HepG2 (cell line): ENCODE data around the gene ARID1A. TPM values are rescaled to one million over a fixed set of nuclear protein-coding genes. Genes with fewer than 3 reads are reported as not detected.

Source experiments
- BRD4 ChIP-seq: sonication (generic); formaldehyde crosslinking; IDR thresholded peaks from 2 replicates; pipeline ENCODE4 v1.4.0; 2020; ENCODE audit warnings: missing genetic modification reagents
- GTF2F1 ChIP-seq: fragments of 150-350 bp; IDR thresholded peaks from 2 replicates; pipeline ENCODE4 v1.6.1; 2014; ENCODE audit warnings: low read length
- IRX3 ChIP-seq: sonication (generic); formaldehyde crosslinking; IDR thresholded peaks from 2 replicates; pipeline ENCODE4 v1.8.1; 2023; ENCODE audit warnings: mild to moderate bottlenecking, low read depth, missing genetic modification reagents, borderline replicate concordance
- MAFF ChIP-seq: IDR thresholded peaks from 2 replicates; pipeline ENCODE4 v1.6.1; 2011; ENCODE audit warnings: low read depth, low read length, improper control_type of control experiment
- MBD4 ChIP-seq: IDR thresholded peaks from 2 replicates; pipeline ENCODE4 v1.6.1; 2012; ENCODE audit warnings: low read length, inconsistent platforms, borderline replicate concordance
- NR1H2 ChIP-seq: sonication (generic); formaldehyde crosslinking; IDR thresholded peaks from 2 replicates; pipeline ENCODE4 v1.8.1; 2022; ENCODE audit warnings: low read depth, missing genetic modification reagents, borderline replicate concordance
- PHF8 ChIP-seq: sonication (generic); formaldehyde crosslinking; IDR thresholded peaks from 2 replicates; pipeline ENCODE4 v1.5.0; 2020; ENCODE audit warnings: missing genetic modification reagents
- PRDM15 ChIP-seq: sonication (generic); formaldehyde crosslinking; IDR thresholded peaks from 2 replicates; pipeline ENCODE4 v1.4.0; 2020; ENCODE audit warnings: missing genetic modification reagents
- PRMT3 ChIP-seq: sonication (generic); formaldehyde crosslinking; IDR thresholded peaks from 2 replicates; pipeline ENCODE4 v1.8.1; 2022; ENCODE audit warnings: low read depth, mild to moderate bottlenecking, moderate library complexity, missing genetic modification reagents, borderline replicate concordance
- RFXANK ChIP-seq: IDR thresholded peaks from 2 replicates; pipeline ENCODE4 v1.6.1; 2016
- SIN3A ChIP-seq: IDR thresholded peaks from 2 replicates; pipeline ENCODE4 v1.6.1; 2011; ENCODE audit warnings: low read depth, mild to moderate bottlenecking, control low read depth, low read length, borderline replicate concordance
- SMAD3 ChIP-seq: sonication (generic); formaldehyde crosslinking; IDR thresholded peaks from 2 replicates; pipeline ENCODE4 v1.4.0; 2020; ENCODE audit warnings: missing genetic modification reagents
- SMYD3 ChIP-seq: sonication (generic); formaldehyde crosslinking; IDR thresholded peaks from 2 replicates; pipeline ENCODE4 v1.8.1; 2023; ENCODE audit warnings: mild to moderate bottlenecking, missing genetic modification reagents
- SOX6 ChIP-seq, 2 experiments: fragments of 450-650 bp in 1 of 2; sonication (generic) in 1 of 2; formaldehyde crosslinking in 1 of 2; IDR thresholded peaks; 2 replicates each; pipeline versions ENCODE4 v1.4.0 to v1.6.1; 2017 to 2020; ENCODE audit warnings: antibody characterized with exemption in 1 of 2, mild to moderate bottlenecking in 1 of 2, missing genetic modification reagents in 1 of 2
- TCF7 ChIP-seq: sonication (generic); IDR thresholded peaks from 2 replicates; pipeline ENCODE4 v1.6.1; 2016; ENCODE audit warnings: antibody characterized with exemption, low read depth
- ZBTB2 ChIP-seq: sonication (generic); formaldehyde crosslinking; IDR thresholded peaks from 2 replicates; pipeline ENCODE4 v1.8.0; 2022; ENCODE audit warnings: low read depth, missing genetic modification reagents
- ZFP82 ChIP-seq: sonication (generic); formaldehyde crosslinking; IDR thresholded peaks from 2 replicates; pipeline ENCODE4 v1.5.1; 2020; ENCODE audit warnings: mild to moderate bottlenecking, missing genetic modification reagents, borderline replicate concordance
- ZNF143 ChIP-seq: sonication (generic); formaldehyde crosslinking; IDR thresholded peaks from 2 replicates; pipeline ENCODE4 v1.4.0; 2020; ENCODE audit warnings: missing genetic modification reagents
- ZNF335 ChIP-seq: sonication (generic); formaldehyde crosslinking; IDR thresholded peaks from 2 replicates; pipeline ENCODE4 v1.4.0; 2020; ENCODE audit warnings: missing genetic modification reagents
- ZNF430 ChIP-seq: sonication (generic); formaldehyde crosslinking; IDR thresholded peaks from 2 replicates; pipeline ENCODE4 v1.9.0; 2021; ENCODE audit warnings: mild to moderate bottlenecking, missing genetic modification reagents
- ZNF607 ChIP-seq: sonication (generic); formaldehyde crosslinking; IDR thresholded peaks from 2 replicates; pipeline ENCODE4 v1.5.1; 2020; ENCODE audit warnings: missing genetic modification reagents, mild to moderate bottlenecking, borderline replicate concordance
- ZNF619 ChIP-seq: sonication (generic); formaldehyde crosslinking; IDR thresholded peaks from 2 replicates; pipeline ENCODE4 v1.4.0; 2020; ENCODE audit warnings: mild to moderate bottlenecking, missing genetic modification reagents
- ZNF639 ChIP-seq: conservative IDR thresholded peaks from 2 replicates; pipeline ENCODE4 v1.6.1; 2018; ENCODE audit warnings: missing genetic modification reagents
- ZNF839 ChIP-seq: sonication (generic); formaldehyde crosslinking; IDR thresholded peaks from 2 replicates; pipeline ENCODE4 v1.4.0; 2020; ENCODE audit warnings: missing genetic modification reagents, mild to moderate bottlenecking, borderline replicate concordance
- ZZZ3 ChIP-seq: sonication (generic); formaldehyde crosslinking; IDR thresholded peaks from 2 replicates; pipeline ENCODE4 v1.4.0; 2020; ENCODE audit warnings: missing genetic modification reagents, mild to moderate bottlenecking, borderline replicate concordance
- polyA plus RNA-seq, 8 experiments: library from polyadenylated mRNA; depleted of rRNA in 3 of 8; stranded (reverse) in 7 of 8; unstranded in 1 of 8; fragments of >200 nt; fragmentation: Illumina TruSeq in 4 of 8; extraction: Trizol in 4 of 8; gene quantifications; 2 replicates each; pipeline versions ENCODE4 v1.2.1 to v1.2.3, GENCODE V29; 2011 to 2016; ENCODE audit warnings: low read depth in 4 of 8, missing spikeins in 1 of 8, mixed read lengths in 1 of 8; ENCODE audit not compliant: insufficient read depth in 1 of 8
- total RNA-seq, 5 experiments: library from RNA; depleted of rRNA; stranded (reverse); fragments of >200 nt; fragmentation: Illumina TruSeq; extraction: Trizol; gene quantifications; 2 replicates each; pipeline ENCODE4 v1.2.3, GENCODE V29; 2016; ENCODE audit warnings: low read depth in 1 of 5

Gene ARID1A
- total and polyA plus RNA-seq, 2 of the 13 experiments (the other 11 are each of a cell fraction or from before 2014, with no cell fraction given): 11.9 to 15.9 TPM

GRCh38 chr1:26826261-26827105 lies 130.7 kb downstream of the ARID1A start, which contains the start of gene ZDHHC18 (continued):
- no peak for TF ChIP-seq ZBTB2 (CRISPR knock-in tag)
- no peak for TF ChIP-seq MAFF
- TF ChIP-seq SMYD3 (CRISPR knock-in tag): no peak
- 0 out of 2 replicates have a peak, but pooled peaks have one; percentile 23 for TF ChIP-seq BRD4 (CRISPR knock-in tag)
- no peak for TF ChIP-seq ZNF619 (CRISPR knock-in tag)
- no peak for TF ChIP-seq NR1H2
- no peak for TF ChIP-seq RFXANK (CRISPR knock-in tag)
- TF ChIP-seq ZNF335 (CRISPR knock-in tag): peak; percentile 68; the same call in 1 of the 2 replicates
- peak; percentile 63 for TF ChIP-seq PHF8 (CRISPR knock-in tag)
- no peak for TF ChIP-seq ZNF607
- TF ChIP-seq SIN3A: 0 out of 2 replicates have a peak, but pooled peaks have one; percentile 26
- no peak for TF ChIP-seq SOX6 (IDR thresholded peaks at IDR 0.05)
- TF ChIP-seq SOX6 (CRISPR knock-in tag; IDR thresholded peaks at IDR 0.05): no peak
- no peak for TF ChIP-seq SMAD3 (CRISPR knock-in tag)
- TF ChIP-seq ZNF430 (CRISPR knock-in tag): no peak
- TF ChIP-seq MBD4: no peak
- no peak for TF ChIP-seq TCF7
- no peak for TF ChIP-seq ZNF839
- TF ChIP-seq ZNF639 (CRISPR knock-in tag): no peak
- no peak for TF ChIP-seq PRDM15 (CRISPR knock-in tag)
- no peak for TF ChIP-seq ZNF143 (CRISPR knock-in tag)
- TF ChIP-seq IRX3 (CRISPR knock-in tag): peak; percentile 55; the same call in 1 of the 2 replicates
- TF ChIP-seq ZZZ3 (CRISPR knock-in tag): no peak
- TF ChIP-seq PRMT3 (CRISPR knock-in tag): no peak
- no peak for TF ChIP-seq GTF2F1
- no peak for TF ChIP-seq ZFP82
